Activated T-helper 1 cell treated with anti-CD3 and anti-CD28 coated beads, Interleukin-12 subunit alpha, Interleukin-12 subunit beta, Interleukin-2, Interleukin-4 antibody, amounts not matched to agents 30 ng/mL and 10 ng/mL and 1 ng/mL, durations not matched to agents 14 hours and 24 hours and 36 hours (primary cell): ENCODE measurements around the gene ADGRB3. TPM values are rescaled to one million over a fixed set of nuclear protein-coding genes. Genes with fewer than 3 reads are reported as not detected.
"Not testable (repeated sequence)": the region's sequence is repeated elsewhere in the genome, so short reads cannot be mapped to it uniquely, and the experiment has no call there.

Experiments
- DNase-seq: peaks from one replicate; pipeline ENCODE4 v3.0.0; 2021; ENCODE audit warnings: low spot score
- H3K27ac Mint-ChIP-seq: one replicate; pipeline ENCODE4 v1.8.0; 2021; ENCODE audit warnings: mild to moderate bottlenecking, mixed read lengths
- H3K27me3 Mint-ChIP-seq: one replicate; pipeline ENCODE4 v1.8.0; 2022; ENCODE audit warnings: mild to moderate bottlenecking, moderate library complexity, mixed read lengths; ENCODE audit not compliant: insufficient read depth
- H3K36me3 Mint-ChIP-seq: one replicate; pipeline ENCODE4 v1.8.0; 2021; ENCODE audit warnings: low read depth, mixed read lengths
- H3K4me1 Mint-ChIP-seq: one replicate; pipeline ENCODE4 v1.8.0; 2021; ENCODE audit warnings: low read depth, mixed read lengths
- H3K4me3 Mint-ChIP-seq: one replicate; pipeline ENCODE4 v1.8.0; 2021; ENCODE audit warnings: mild to moderate bottlenecking, moderate library complexity, mixed read lengths
- H3K9me3 Mint-ChIP-seq: one replicate; pipeline ENCODE4 v1.8.0; 2021; ENCODE audit warnings: mixed read lengths
- intact Hi-C: fragments of 100-400 bp; cut with micrococcal nuclease; formaldehyde crosslinking; loops from one replicate; pipeline ENCODE4 v1.15.1; 2024
- total RNA-seq: library from RNA; stranded (reverse); gene quantifications from 2 replicates; pipeline ENCODE4 v1.2.3, GENCODE V29; 2022

ADGRB3 gene
- total RNA-seq, 1 donor from 2014 or later, result not detected

GRCh38 chr6:69276204-69276603 lies 641.1 kb downstream of the ADGRB3 start:
- no peaks in the 10 kb centered on the region for H3K4me1 Mint-ChIP-seq
- no peak for DNase-seq
- H3K27ac Mint-ChIP-seq, result no peak overlapping the region
- H3K27me3 Mint-ChIP-seq, result no peaks in the 10 kb centered on the region
- intact Hi-C loops, result no loop called here
- no peak overlapping the region for H3K4me3 Mint-ChIP-seq
- H3K9me3 Mint-ChIP-seq, result no peaks in the 10 kb centered on the region
- H3K36me3 Mint-ChIP-seq, result no peaks in the 10 kb centered on the region

GRCh38 chr6:69279805-69280204 lies 644.7 kb downstream of the ADGRB3 start:
- H3K9me3 Mint-ChIP-seq, result no peaks in the 10 kb centered on the region
- H3K4me1 Mint-ChIP-seq, result no peaks in the 10 kb centered on the region
- no peaks in the 10 kb centered on the region for H3K36me3 Mint-ChIP-seq
- H3K27ac Mint-ChIP-seq, result no peak overlapping the region
- H3K27me3 Mint-ChIP-seq, result no peaks in the 10 kb centered on the region
- intact Hi-C loops, result no loop called here
- DNase-seq, result no peak
- no peak overlapping the region for H3K4me3 Mint-ChIP-seq

- Mint-ChIP-seq H3K4me3 (no peak overlapping the region), H3K27ac (no peak overlapping the region), H3K36me3 (no peaks in the 10 kb centered on the region), H3K4me1 (no peaks in the 10 kb centered on the region), H3K9me3 (no peaks in the 10 kb centered on the region), H3K27me3 (no peaks in the 10 kb centered on the region)
- no peak for DNase-seq
- intact Hi-C loops, result no loop called here
These were observed 645.8 kb downstream of the ADGRB3 start for GRCh38 chr6:69280858-69281257.

- no peak for DNase-seq
- Mint-ChIP-seq H3K4me1 (no peaks in the 10 kb centered on the region), H3K4me3 (no peak overlapping the region), H3K27me3 (no peaks in the 10 kb centered on the region), H3K36me3 (no peaks in the 10 kb centered on the region), H3K9me3 (no peaks in the 10 kb centered on the region), H3K27ac (no peak overlapping the region)
- intact Hi-C loops, result no loop called here
These were observed 649.2 kb downstream of the ADGRB3 start for GRCh38 chr6:69284176-69284730.

GRCh38 chr6:69285054-69285453 lies 650.0 kb downstream of the ADGRB3 start:
- Mint-ChIP-seq H3K4me3 (no peak overlapping the region), H3K27me3 (no peaks in the 10 kb centered on the region), H3K27ac (no peak overlapping the region), H3K36me3 (no peaks in the 10 kb centered on the region), H3K9me3 (no peaks in the 10 kb centered on the region), H3K4me1 (no peaks in the 10 kb centered on the region)
- no peak for DNase-seq
- intact Hi-C loops, result no loop called here

- intact Hi-C loops, result no loop called here
- no peak overlapping the region for H3K27ac Mint-ChIP-seq
- DNase-seq, result no peak
These were observed 651.2 kb downstream of the ADGRB3 start for GRCh38 chr6:69286331-69286730.

GRCh38 chr6:69288198-69288597 lies 653.1 kb downstream of the ADGRB3 start:
- H3K4me1 Mint-ChIP-seq, H3K27me3 Mint-ChIP-seq, H3K27ac Mint-ChIP-seq, H3K4me3 Mint-ChIP-seq, H3K36me3 Mint-ChIP-seq, intact Hi-C loops, H3K9me3 Mint-ChIP-seq, DNase-seq: not testable (repeated sequence)

More at GRCh38 chr6:69286331-69286730, 651.2 kb downstream of the ADGRB3 start:
- Mint-ChIP-seq H3K36me3 (no peaks in the 10 kb centered on the region), H3K4me3 (no peak overlapping the region), H3K4me1 (no peaks in the 10 kb centered on the region), H3K27me3 (no peaks in the 10 kb centered on the region), H3K9me3 (no peaks in the 10 kb centered on the region)

- Mint-ChIP-seq H3K36me3 (no peaks in the 10 kb centered on the region), H3K4me3 (no peak overlapping the region), H3K4me1 (no peaks in the 10 kb centered on the region), H3K27me3 (no peaks in the 10 kb centered on the region), H3K27ac (no peak overlapping the region), H3K9me3 (no peaks in the 10 kb centered on the region)
- intact Hi-C loops, result no loop called here
- DNase-seq, result no peak
These were observed 654.8 kb downstream of the ADGRB3 start for GRCh38 chr6:69289689-69290495.

- no peak overlapping the region for H3K4me3 Mint-ChIP-seq
- H3K27me3 Mint-ChIP-seq, result no peaks in the 10 kb centered on the region
- no peak overlapping the region for H3K27ac Mint-ChIP-seq
- intact Hi-C loops, result no loop called here
- H3K36me3 Mint-ChIP-seq, result no peaks in the 10 kb centered on the region
- DNase-seq, result no peak
- H3K9me3 Mint-ChIP-seq, result no peaks in the 10 kb centered on the region
- no peaks in the 10 kb centered on the region for H3K4me1 Mint-ChIP-seq
These were observed 658.4 kb downstream of the ADGRB3 start for GRCh38 chr6:69293471-69293870.

GRCh38 chr6:69294407-69294806 lies 659.3 kb downstream of the ADGRB3 start:
- H3K36me3 Mint-ChIP-seq, result no peaks in the 10 kb centered on the region
- intact Hi-C loops, result no loop called here
- no peak overlapping the region for H3K4me3 Mint-ChIP-seq
- no peaks in the 10 kb centered on the region for H3K4me1 Mint-ChIP-seq
- DNase-seq, result no peak
- no peaks in the 10 kb centered on the region for H3K9me3 Mint-ChIP-seq
- no peaks in the 10 kb centered on the region for H3K27me3 Mint-ChIP-seq
- no peak overlapping the region for H3K27ac Mint-ChIP-seq

- Mint-ChIP-seq H3K27me3 (no peaks in the 10 kb centered on the region), H3K4me1 (no peaks in the 10 kb centered on the region), H3K27ac (no peak overlapping the region), H3K4me3 (no peak overlapping the region), H3K9me3 (no peaks in the 10 kb centered on the region), H3K36me3 (no peaks in the 10 kb centered on the region)
- intact Hi-C loops, result no loop called here
- DNase-seq, result no peak
These were observed 659.8 kb downstream of the ADGRB3 start for GRCh38 chr6:69294862-69295261.

- no peaks in the 10 kb centered on the region for H3K36me3 Mint-ChIP-seq
- H3K27me3 Mint-ChIP-seq, result no peaks in the 10 kb centered on the region
- H3K4me3 Mint-ChIP-seq, result no peak overlapping the region
- H3K9me3 Mint-ChIP-seq, result no peaks in the 10 kb centered on the region
- DNase-seq, result no peak
- H3K4me1 Mint-ChIP-seq, result no peaks in the 10 kb centered on the region
- H3K27ac Mint-ChIP-seq, result no peak overlapping the region
- intact Hi-C loops, result no loop called here
These were observed 668.3 kb downstream of the ADGRB3 start for GRCh38 chr6:69303382-69303781.

GRCh38 chr6:69305456-69305855 lies 670.4 kb downstream of the ADGRB3 start:
- Mint-ChIP-seq H3K4me1 (no peaks in the 10 kb centered on the region), H3K9me3 (no peaks in the 10 kb centered on the region), H3K36me3 (no peaks in the 10 kb centered on the region), H3K4me3 (no peak overlapping the region), H3K27me3 (no peaks in the 10 kb centered on the region), H3K27ac (no peak overlapping the region)
- intact Hi-C loops, result no loop called here
- DNase-seq, result no peak
